HepG2 (cell line): ENCODE results near the gene SRP14.

ENCODE experiments used
- EP300 ChIP-seq, 3 experiments: sonication (generic) in 1 of 3; formaldehyde crosslinking in 1 of 3; IDR thresholded peaks; 2 replicates each; pipeline versions ENCODE4 v1.5.1 to v1.6.1; 2011 to 2020; ENCODE audit warnings: low read depth in 2 of 3, low read length in 2 of 3, borderline replicate concordance in 1 of 3, improper control_type of control experiment in 1 of 3, mild to moderate bottlenecking in 1 of 3, missing genetic modification reagents in 1 of 3, moderate library complexity in 1 of 3
- MXI1 ChIP-seq: IDR thresholded peaks from 3 replicates; pipeline ENCODE4 v1.6.1; 2012; ENCODE audit warnings: low read depth, low read length, inconsistent platforms, borderline replicate concordance
- ZNF34 ChIP-seq: sonication (generic); formaldehyde crosslinking; IDR thresholded peaks from 2 replicates; pipeline ENCODE4 v1.4.0; 2020; ENCODE audit warnings: mild to moderate bottlenecking, missing genetic modification reagents, borderline replicate concordance
- ZNF790 ChIP-seq: sonication (generic); formaldehyde crosslinking; IDR thresholded peaks from 2 replicates; pipeline ENCODE4 v1.8.0; 2022; ENCODE audit warnings: missing genetic modification reagents, mild to moderate bottlenecking, borderline replicate concordance
- TF ChIP-seq, protein P1 (sequence below): sonication (generic); formaldehyde crosslinking; IDR thresholded peaks from 2 replicates; pipeline ENCODE4 v1.4.0; 2020; ENCODE audit warnings: missing genetic modification reagents
- TF ChIP-seq, protein P2 (sequence below): sonication (generic); formaldehyde crosslinking; IDR thresholded peaks from 2 replicates; pipeline ENCODE4 v1.5.0; 2020; ENCODE audit warnings: mild to moderate bottlenecking, missing genetic modification reagents, moderate library complexity

DNA sequence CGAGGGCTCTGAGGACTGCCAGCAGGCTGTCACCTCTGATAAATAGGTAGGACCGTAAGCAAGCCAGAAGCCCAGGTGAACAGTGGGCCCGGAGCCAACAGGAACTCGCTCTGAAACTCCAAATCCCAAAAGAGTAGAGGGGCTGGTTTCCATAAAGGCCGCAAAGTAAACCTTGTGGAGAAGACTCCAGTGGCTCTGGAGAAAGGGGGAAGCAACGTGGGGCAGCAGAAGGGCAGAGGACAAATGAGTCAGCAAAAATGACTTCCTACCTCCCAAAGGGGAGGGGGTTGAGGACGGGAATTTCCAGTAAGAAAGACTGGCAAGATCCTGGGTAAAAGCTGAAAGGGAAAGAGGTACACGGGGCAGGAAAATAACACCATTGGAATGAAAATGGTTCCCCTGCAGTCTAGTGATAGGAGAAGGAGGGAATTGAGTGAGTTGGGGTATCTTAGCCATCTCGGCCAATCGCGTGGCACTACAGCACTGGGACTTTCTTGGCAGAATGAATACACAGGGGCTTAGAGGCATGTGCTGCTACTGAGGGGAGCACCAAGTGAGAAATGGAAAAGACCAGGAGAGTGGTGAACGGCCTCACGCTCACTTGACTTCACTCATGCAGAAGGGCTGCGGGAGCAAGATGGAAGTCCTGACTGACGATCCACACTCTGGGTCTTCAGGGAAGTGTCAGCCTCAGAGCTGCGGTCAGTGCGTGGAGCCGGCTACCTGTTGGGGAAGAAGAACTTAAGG is 36.5 kb upstream of the SRP14 start:
- no peak for TF ChIP-seq EP300 (IDR thresholded peaks at IDR 0.05; ENCODE audit: low read depth in 2 of 2, low read length in 2 of 2)
- no peak for TF ChIP-seq EP300 (CRISPR knock-in tag; IDR thresholded peaks at IDR 0.05; ENCODE audit: borderline replicate concordance)
- TF ChIP-seq, protein P1, sequence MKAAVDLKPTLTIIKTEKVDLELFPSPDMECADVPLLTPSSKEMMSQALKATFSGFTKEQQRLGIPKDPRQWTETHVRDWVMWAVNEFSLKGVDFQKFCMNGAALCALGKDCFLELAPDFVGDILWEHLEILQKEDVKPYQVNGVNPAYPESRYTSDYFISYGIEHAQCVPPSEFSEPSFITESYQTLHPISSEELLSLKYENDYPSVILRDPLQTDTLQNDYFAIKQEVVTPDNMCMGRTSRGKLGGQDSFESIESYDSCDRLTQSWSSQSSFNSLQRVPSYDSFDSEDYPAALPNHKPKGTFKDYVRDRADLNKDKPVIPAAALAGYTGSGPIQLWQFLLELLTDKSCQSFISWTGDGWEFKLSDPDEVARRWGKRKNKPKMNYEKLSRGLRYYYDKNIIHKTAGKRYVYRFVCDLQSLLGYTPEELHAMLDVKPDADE, result no peak
- no peak for TF ChIP-seq MXI1
- TF ChIP-seq ZNF790, result no peak
- TF ChIP-seq, protein P2, sequence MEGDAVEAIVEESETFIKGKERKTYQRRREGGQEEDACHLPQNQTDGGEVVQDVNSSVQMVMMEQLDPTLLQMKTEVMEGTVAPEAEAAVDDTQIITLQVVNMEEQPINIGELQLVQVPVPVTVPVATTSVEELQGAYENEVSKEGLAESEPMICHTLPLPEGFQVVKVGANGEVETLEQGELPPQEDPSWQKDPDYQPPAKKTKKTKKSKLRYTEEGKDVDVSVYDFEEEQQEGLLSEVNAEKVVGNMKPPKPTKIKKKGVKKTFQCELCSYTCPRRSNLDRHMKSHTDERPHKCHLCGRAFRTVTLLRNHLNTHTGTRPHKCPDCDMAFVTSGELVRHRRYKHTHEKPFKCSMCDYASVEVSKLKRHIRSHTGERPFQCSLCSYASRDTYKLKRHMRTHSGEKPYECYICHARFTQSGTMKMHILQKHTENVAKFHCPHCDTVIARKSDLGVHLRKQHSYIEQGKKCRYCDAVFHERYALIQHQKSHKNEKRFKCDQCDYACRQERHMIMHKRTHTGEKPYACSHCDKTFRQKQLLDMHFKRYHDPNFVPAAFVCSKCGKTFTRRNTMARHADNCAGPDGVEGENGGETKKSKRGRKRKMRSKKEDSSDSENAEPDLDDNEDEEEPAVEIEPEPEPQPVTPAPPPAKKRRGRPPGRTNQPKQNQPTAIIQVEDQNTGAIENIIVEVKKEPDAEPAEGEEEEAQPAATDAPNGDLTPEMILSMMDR, result no peak
- TF ChIP-seq ZNF34 (CRISPR knock-in tag), result no peak
